K562 (cell line): ENCODE results near the gene ABCC11. TPM values are rescaled to one million over a fixed set of nuclear protein-coding genes. Genes with fewer than 3 reads are reported as not detected.
"Not testable (repeated sequence)": the region's sequence is repeated elsewhere in the genome, so short reads cannot be mapped to it uniquely, and the experiment has no call there.

Experiments
- ATAC-seq: fragments of 200-7000 bp; cut with Tn5 transposase; 3 replicates; pipeline ENCODE4 v1.9.1; 2020; ENCODE audit warnings: moderate library complexity
- BruUV-seq: library from RNA; stranded (reverse); fragments of 400-500 nt; replicated peaks from 2 replicates; lab custom pipeline; 2021; lab: Mats Ljungman, UMichigan
- CTCF ChIA-PET: fragments of 300-600 bp; formaldehyde crosslinking; extraction: SDS; loops from one replicate; lab custom pipeline; 2021; ENCODE audit warnings: low intra/inter-chr PET ratio; lab: Yijun Ruan, JAX
- POLR2A ChIA-PET: fragments of 300-600, 350-650 bp; sonication (Branson Sonifier 250); formaldehyde crosslinking; extraction: SDS; loops from one replicate; lab custom pipeline; 2021; ENCODE audit warnings: antibody characterized with exemption, inconsistent platforms; lab: Yijun Ruan, JAX
- DNase-seq, 4 experiments: peaks; one replicate each; pipeline versions ENCODE4 v3.0.0 to v3.0.0-alpha.2; 2011 to 2018; ENCODE audit warnings: low spot score in 3 of 4, mixed read lengths in 3 of 4; ENCODE audit errors: extremely low read depth in 1 of 4
- FAIRE-seq: peaks from 2 replicates; lab custom pipeline; 2011; peaks lifted over from hg19 to GRCh38; lab: Jason Lieb, UNC
- H2AFZ ChIP-seq: 2 replicates; pipeline ENCODE4 v1.6.0; 2011; ENCODE audit warnings: low read depth, low read length, control low read depth, inconsistent platforms
- H3K27ac ChIP-seq: fragments of 200-600 bp; 3 replicates; pipeline ENCODE4 v1.8.0; 2011; ENCODE audit warnings: low read depth, mild to moderate bottlenecking, control low read depth, inconsistent platforms, low read length, moderate library complexity, mixed read lengths; ENCODE audit errors: extremely low read depth
- H3K27me3 ChIP-seq, 2 experiments: fragments of 300-600 bp in 1 of 2; 2 replicates in 1 of 2; 3 replicates in 1 of 2; pipeline versions ENCODE4 v1.6.0 to v1.8.0; 2011; ENCODE audit warnings: inconsistent platforms in 2 of 2, low read length in 2 of 2, mild to moderate bottlenecking in 1 of 2, mixed read lengths in 1 of 2, moderate library complexity in 1 of 2; ENCODE audit not compliant: control insufficient read depth in 2 of 2, insufficient read depth in 2 of 2
- H3K36me3 ChIP-seq: fragments of 300-600 bp; 3 replicates; pipeline ENCODE4 v1.8.0; 2011; ENCODE audit warnings: mild to moderate bottlenecking, low read length, inconsistent platforms; ENCODE audit not compliant: control insufficient read depth, insufficient read depth
- H3K4me1 ChIP-seq, 2 experiments: fragments of 200-600 bp in 1 of 2; replicated peaks in 1 of 2; 2 replicates in 1 of 2; 3 replicates in 1 of 2; pipeline versions ENCODE4 v1.5.1 to v1.8.0; 2011; ENCODE audit warnings: inconsistent platforms in 2 of 2, low read length in 2 of 2, mild to moderate bottlenecking in 1 of 2, mixed read lengths in 1 of 2, moderate library complexity in 1 of 2; ENCODE audit not compliant: control insufficient read depth in 2 of 2, insufficient read depth in 2 of 2
- H3K4me2 ChIP-seq: 2 replicates; pipeline ENCODE4 v1.6.1; 2011; ENCODE audit warnings: low read length, control low read depth, inconsistent platforms, mixed read lengths; ENCODE audit not compliant: insufficient read depth
- H3K4me3 ChIP-seq: fragments of 200-600 bp; sonication (generic), shearing (Covaris generic); 2 replicates; pipeline ENCODE4 v1.5.1; 2016; ENCODE audit warnings: control low read depth, inconsistent platforms
- H3K79me2 ChIP-seq: fragments of 200-600 bp; 3 replicates; pipeline ENCODE4 v1.8.0; 2011; ENCODE audit warnings: low read length, inconsistent platforms; ENCODE audit not compliant: control insufficient read depth, insufficient read depth
- H3K9ac ChIP-seq, 2 experiments: 2 replicates each; pipeline versions ENCODE4 v1.6.0 to v1.6.1; 2011; ENCODE audit warnings: low read depth in 2 of 2, low read length in 2 of 2, control low read depth in 1 of 2, inconsistent platforms in 1 of 2, mild to moderate bottlenecking in 1 of 2, mixed read lengths in 1 of 2; ENCODE audit not compliant: insufficient read depth in 1 of 2
- H3K9me1 ChIP-seq: one replicate; pipeline ENCODE4 v1.6.0; 2011; ENCODE audit warnings: inconsistent platforms, mild to moderate bottlenecking, low read length, moderate library complexity; ENCODE audit not compliant: control insufficient read depth, insufficient read depth
- H3K9me3 ChIP-seq: replicated peaks from 2 replicates; pipeline ENCODE4 v1.5.1; 2011; ENCODE audit warnings: low read depth, low read length, inconsistent platforms; ENCODE audit not compliant: control insufficient read depth, insufficient read depth
- H4K20me1 ChIP-seq: replicated peaks from 2 replicates; pipeline ENCODE4 v1.6.1; 2011; ENCODE audit warnings: low read length, inconsistent platforms, mixed read lengths; ENCODE audit not compliant: control insufficient read depth, insufficient read depth
- BCOR ChIP-seq: fragments of 450-650 bp; IDR thresholded peaks from 2 replicates; pipeline ENCODE4 v1.6.1; 2016
- KDM1A ChIP-seq, 2 experiments: fragments of 450-650 bp; IDR thresholded peaks; 2 replicates each; pipeline ENCODE4 v1.6.1; 2016; ENCODE audit warnings: mild to moderate bottlenecking in 2 of 2
- RBM25 ChIP-seq: fragments of 200-400 bp; formaldehyde crosslinking; IDR thresholded peaks from 2 replicates; pipeline ENCODE4 v1.6.1; 2018; ENCODE audit warnings: low read length, low read depth, moderate library complexity; ENCODE audit not compliant: severe bottlenecking
- SMARCA5 ChIP-seq: fragments of 450-650 bp; IDR thresholded peaks from 2 replicates; pipeline ENCODE4 v1.6.1; 2016
- ZBTB11 ChIP-seq, 3 experiments: fragments of 200-800 bp in 1 of 3; fragments of 250-450 bp in 1 of 3; fragments of 450-650 bp in 1 of 3; sonication (Bioruptor Pico) in 1 of 3; sonication (Bioruptor generic) in 1 of 3; formaldehyde crosslinking in 1 of 3; IDR thresholded peaks; 2 replicates each; pipeline versions ENCODE4 v1.6.1 to v1.8.0; 2016 to 2022; ENCODE audit warnings: mild to moderate bottlenecking in 2 of 3, missing genetic modification characterization in 2 of 3, missing compliant biosample characterization in 1 of 3, moderate library complexity in 1 of 3
- ZNF146 ChIP-seq: IDR thresholded peaks from one replicate; pipeline ENCODE4 v1.6.1; 2018; ENCODE audit warnings: missing compliant biosample characterization; ENCODE audit not compliant: unreplicated experiment
- WGBS: fragments of 100-300 bp; shearing (Covaris generic); methylation state at CpG from one replicate; pipeline ENCODE4 v1.1.6; 2016; ENCODE audit warnings: low coverage, mixed read lengths; ENCODE audit not compliant: insufficient coverage; ENCODE audit errors: missing lambda C conversion rate; 5-methylcytosine and 5-hydroxymethylcytosine counted together
- in situ Hi-C: fragments of 300-500 bp; cut with MboI; formaldehyde crosslinking; loops from 4 replicates; pipeline ENCODE4 v1.15.0; 2018; ENCODE audit warnings: inconsistent platforms, mixed read lengths
- intact Hi-C: fragments of 100-400 bp; cut with micrococcal nuclease; formaldehyde crosslinking; loops from 2 replicates; pipeline ENCODE4 v1.14.2; 2022
- polyA plus RNA-seq, 8 experiments: library from polyadenylated mRNA; depleted of rRNA in 4 of 8; stranded (reverse) in 5 of 8; unstranded in 3 of 8; fragments of >200 nt; fragmentation: Nextera tagmentation in 2 of 8; fragmentation: Illumina TruSeq in 1 of 8; extraction: Ambion mirVana in 2 of 8; extraction: Trizol in 1 of 8; gene quantifications; 2 replicates each; pipeline versions ENCODE4 v1.2.1 to v1.2.3, GENCODE V29; 2011 to 2014; ENCODE audit warnings: inconsistent platforms in 1 of 8, missing spikeins in 1 of 8
- total RNA-seq, 7 experiments: library from RNA; depleted of rRNA in 6 of 7; stranded (reverse); fragments of >200 nt in 6 of 7; fragmentation: Illumina TruSeq in 2 of 7; extraction: Trizol in 2 of 7; gene quantifications; 2 replicates each; pipeline versions ENCODE4 v1.2.1 to v1.2.3, GENCODE V29; 2011 to 2021; ENCODE audit warnings: low replicate concordance in 1 of 7

Gene ABCC11
- total and polyA plus RNA-seq, 9 of the 15 experiments (the other 6 are each of a cell fraction or from before 2014, with no cell fraction given): 0.04 to 0.14 (median 0.04) TPM; not detected in 6

GRCh38 chr16:48244080-48244862, 3.1 kb downstream of the ABCC11 start, which contains the start of gene LONP2 (continued):
- TF ChIP-seq ZBTB11 (CRISPR knock-in tag; IDR thresholded peaks at IDR 0.05): peak in 1 of 3 experiments; percentile 43; a peak in 1 of 6 replicates

GRCh38 chr16:48240147-48240546, 7.2 kb downstream of the ABCC11 start:
- H3K4me2 ChIP-seq, intact Hi-C loops, H3K9ac ChIP-seq, H4K20me1 ChIP-seq, DNase-seq, POLR2A ChIA-PET, H3K9me3 ChIP-seq, ATAC-seq, H3K27me3 ChIP-seq, H3K36me3 ChIP-seq, FAIRE-seq, H2AFZ ChIP-seq, H3K4me3 ChIP-seq, BruUV-seq, in situ Hi-C loops, CTCF ChIA-PET, H3K9me1 ChIP-seq, H3K27ac ChIP-seq, H3K4me1 ChIP-seq: not testable (repeated sequence)
- TF ChIP-seq RBM25 (peak; percentile 60), SMARCA5 (peak; percentile 67; the same call in 1 of the 2 replicates), ZNF146 (CRISPR knock-in tag) (peak; percentile 99), KDM1A (IDR thresholded peaks at IDR 0.05) (peak in 1 of 2 experiments; percentile 59; a peak in 2 of 4 replicates), BCOR (peak; percentile 88)
- 38% methylated on average over 3 of the region's 3 CpGs for WGBS
- peaks cover 13% of the 10 kb centered on the region for H3K79me2 ChIP-seq
